ENCODE measurements around the gene INTS11. TPM values are rescaled to one million over a fixed set of nuclear protein-coding genes. Genes with fewer than 3 reads are reported as not detected.

INTS11 gene
- total RNA-seq, 3 donors from 2014 or later = 89.9 to 127 (median 95.5) TPM

GRCh38 chr1:1355416-1355815 is 31.0 kb upstream of the INTS11 start:
- TF ChIP-seq CTCF (IDR thresholded peaks at IDR 0.05) = no peak
- DNase-seq (peak in 1 of 3 donors; percentile 54), ATAC-seq (peak; percentile 25)
- Histone ChIP-seq H3K4me3 (no peak overlapping the region), H3K9me3 (no peaks in the 10 kb centered on the region), H3K36me3 (ENCODE audit: low read depth) (no peaks in the 10 kb centered on the region), H3K4me1 (ENCODE audit: low read depth) (peaks cover 12% of the 10 kb centered on the region)
- intact Hi-C loops (cut with DNase I, micrococcal nuclease) = no loop called here

GRCh38 chr1:1354271-1355247 is 30.1 kb upstream of the INTS11 start:
- intact Hi-C loops (cut with DNase I, micrococcal nuclease) = no loop called here
- Histone ChIP-seq H3K4me3 (no peak overlapping the region), H3K4me1 (ENCODE audit: low read depth) (peaks cover 12% of the 10 kb centered on the region), H3K9me3 (no peaks in the 10 kb centered on the region), H3K36me3 (ENCODE audit: low read depth) (no peaks in the 10 kb centered on the region)
- peak in 1 of 3 donors; percentile 34 for DNase-seq
- TF ChIP-seq CTCF (IDR thresholded peaks at IDR 0.05) = no peak
- no peak for ATAC-seq

- H3K4me3 ChIP-seq = no peak overlapping the region
- H3K4me1 ChIP-seq (ENCODE audit: low read depth) = peaks cover 12% of the 10 kb centered on the region
- no peaks in the 10 kb centered on the region for H3K9me3 ChIP-seq
- no peak for TF ChIP-seq CTCF (IDR thresholded peaks at IDR 0.05)
- intact Hi-C loops (cut with DNase I, micrococcal nuclease) = loop anchor here in 1 of 2 donors (2.0 kb wide), 1 partner anchor 21 kb away; the partner anchor contains the start of gene AURKAIP1
- ATAC-seq (no peak), DNase-seq (no peak)
- H3K36me3 ChIP-seq (ENCODE audit: low read depth) = no peaks in the 10 kb centered on the region
Measured at GRCh38 chr1:1353389-1354151, 29.1 kb upstream of the INTS11 start.

- Histone ChIP-seq H3K9me3 (no peaks in the 10 kb centered on the region), H3K4me1 (ENCODE audit: low read depth) (peaks cover 16% of the 10 kb centered on the region), H3K36me3 (ENCODE audit: low read depth) (no peaks in the 10 kb centered on the region), H3K4me3 (no peak overlapping the region)
- ATAC-seq (no peak), DNase-seq (no peak)
- intact Hi-C loops (cut with DNase I, micrococcal nuclease) = loop anchor here in 1 of 2 donors (2.0 kb wide), 1 partner anchor 22 kb away; the partner anchor contains the start of gene AURKAIP1
- TF ChIP-seq CTCF (IDR thresholded peaks at IDR 0.05) = no peak
Measured at GRCh38 chr1:1352786-1353388, 28.4 kb upstream of the INTS11 start.
